NCI-H2227 (cell line): ENCODE data around the gene PLEKHG4B.

Experiments
- DNase-seq: peaks from one replicate; lab custom pipeline; 2025; ENCODE audit not compliant: unreplicated experiment; lab: John Stamatoyannopoulos, UW

The PLEKHG4B gene

GRCh38 chr5:75331-76320 is 16.3 kb upstream of the PLEKHG4B start:
- DNase-seq = no peak

GRCh38 chr5:76358-77169 is 15.4 kb upstream of the PLEKHG4B start:
- no peak for DNase-seq

GRCh38 chr5:77170-77501 is 14.8 kb upstream of the PLEKHG4B start:
- DNase-seq = no peak

- DNase-seq = no peak
These were observed 14.4 kb upstream of the PLEKHG4B start for GRCh38 chr5:77546-77945.

GRCh38 chr5:77957-78804 is 13.8 kb upstream of the PLEKHG4B start:
- no peak for DNase-seq

GRCh38 chr5:78805-79149 is 13.2 kb upstream of the PLEKHG4B start:
- no peak for DNase-seq

GRCh38 chr5:79263-79662 is 12.7 kb upstream of the PLEKHG4B start:
- no peak for DNase-seq

GRCh38 chr5:79821-80220 is 12.1 kb upstream of the PLEKHG4B start:
- no peak for DNase-seq

- no peak for DNase-seq
These were observed 10.5 kb upstream of the PLEKHG4B start for GRCh38 chr5:81391-82021.

- no peak for DNase-seq
These were observed 9.9 kb upstream of the PLEKHG4B start for GRCh38 chr5:82097-82496.

GRCh38 chr5:82570-82969 is 9.4 kb upstream of the PLEKHG4B start:
- no peak for DNase-seq

GRCh38 chr5:83029-83428 is 8.9 kb upstream of the PLEKHG4B start:
- no peak for DNase-seq

GRCh38 chr5:85334-85995 is 6.5 kb upstream of the PLEKHG4B start:
- DNase-seq = no peak

- no peak for DNase-seq
These were observed 2.4 kb upstream of the PLEKHG4B start for GRCh38 chr5:89337-90286.

- peak; percentile 25 for DNase-seq
These were observed 1.1 kb upstream of the PLEKHG4B start for GRCh38 chr5:90590-91547.

- peak; percentile 40 for DNase-seq
These were observed 643 bp downstream of the PLEKHG4B start for GRCh38 chr5:92401-93220.
